ENCODE measurements around the gene SUPT5H. TPM values are rescaled to one million over a fixed set of nuclear protein-coding genes. Genes with fewer than 3 reads are reported as not detected.

Gene SUPT5H
- total and polyA plus RNA-seq, 2 of the 13 experiments (the other 11 are each of a cell fraction or from before 2014, with no cell fraction given) = 48.2 to 51.7 TPM

DNA sequence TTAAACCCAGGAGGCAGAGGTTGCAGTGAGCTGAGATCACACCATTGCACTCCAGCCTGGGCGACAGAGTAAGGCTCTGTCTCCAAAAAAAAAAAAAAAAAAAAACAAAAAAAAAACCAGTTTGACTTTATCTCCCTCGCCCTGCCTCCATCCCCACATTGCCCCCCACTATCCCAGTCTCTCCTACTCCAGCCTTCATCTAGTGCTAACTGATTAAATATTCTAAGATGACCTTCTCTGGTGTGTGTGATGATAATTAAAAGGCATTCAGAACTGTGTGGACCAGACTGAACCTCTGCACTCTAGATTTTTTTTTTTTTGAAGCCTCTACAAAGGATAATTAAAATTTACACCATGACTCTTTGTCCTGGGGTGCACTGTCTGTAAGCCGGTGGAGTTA, 47.4 kb downstream of the SUPT5H start:
- H3K27me3 ChIP-seq (ENCODE audit: control insufficient read depth in 1 of 2, insufficient read depth in 2 of 2, low read length in 2 of 2) = peaks cover 0 to 4% of the 10 kb centered on the region in 2 experiments; a peak in 2 of 5 replicates
- WGBS (ENCODE audit: low lambda C conversion rate) = 96% methylated on average over 3 of the region's 3 CpGs
- no peaks in the 10 kb centered on the region for H3K79me2 ChIP-seq (ENCODE audit: insufficient read depth, low read length)
- intact Hi-C loops (cut with micrococcal nuclease; ENCODE audit: unreplicated experiment) = no loop called here
- H3K4me1 ChIP-seq (ENCODE audit: insufficient read depth, low read length) = peaks cover 6% of the 10 kb centered on the region; the same call in 1 of the 2 replicates
- ChIA-PET POLR2A (no interaction called here), CTCF (ENCODE audit: low intra/inter-chr PET ratio, low total read pairs) (no interaction called here)
- no peaks in the 10 kb centered on the region for H4K20me1 ChIP-seq (ENCODE audit: insufficient read depth, low read length)
- in situ Hi-C loops (cut with HindIII; ENCODE audit: extremely low pct_ligation_motif_present, low pct_unique_long_range_greater_than_20kb) = no loop called here
- DNase-seq (ENCODE audit: low spot score) (no peak), FAIRE-seq (no peak), ATAC-seq (no peak)
- no peak overlapping the region for H3K9ac ChIP-seq (ENCODE audit: insufficient read depth, low read depth, low read length)
- no peaks in the 10 kb centered on the region for H3K9me3 ChIP-seq (ENCODE audit: low read length)
- BruUV-seq (replicated peaks) = no TSS peak
- no peak overlapping the region for H2AFZ ChIP-seq (ENCODE audit: low read length)
- no peak overlapping the region for H3K4me3 ChIP-seq (replicated peaks in 1 of 3; ENCODE audit: insufficient read depth in 1 of 3, low read depth in 2 of 3, low read length in 3 of 3)
- H3K36me3 ChIP-seq (replicated peaks in 1 of 2; ENCODE audit: control insufficient read depth in 1 of 2, insufficient read depth in 2 of 2, low read length in 2 of 2) = peaks cover 9 to 23% of the 10 kb centered on the region in 2 experiments
- no peak overlapping the region for H3K4me2 ChIP-seq (ENCODE audit: low read depth, low read length)
- TF ChIP-seq NRL (CRISPR knock-in tag; IDR thresholded peaks at IDR 0.05; ENCODE audit: borderline replicate concordance) (no peak), ZFP91 (CRISPR knock-in tag; IDR thresholded peaks at IDR 0.05; ENCODE audit: borderline replicate concordance) (no peak), ZNF777 (CRISPR knock-in tag; IDR thresholded peaks at IDR 0.05) (no peak), ZNF205 (CRISPR knock-in tag; IDR thresholded peaks at IDR 0.05) (no peak), MAX (IDR thresholded peaks at IDR 0.05) (no peak), IRF2 (CRISPR knock-in tag; IDR thresholded peaks at IDR 0.05) (no peak), ZNF160 (CRISPR knock-in tag; IDR thresholded peaks at IDR 0.05) (no peak), TBX2 (CRISPR knock-in tag; IDR thresholded peaks at IDR 0.05; ENCODE audit: borderline replicate concordance) (no peak), LCORL (IDR thresholded peaks at IDR 0.05) (no peak), LCORL (CRISPR knock-in tag; IDR thresholded peaks at IDR 0.05) (no peak), ZNF33A (CRISPR knock-in tag; IDR thresholded peaks at IDR 0.05; ENCODE audit: borderline replicate concordance) (no peak), KAT7 (CRISPR knock-in tag; IDR thresholded peaks at IDR 0.05; ENCODE audit: borderline replicate concordance) (no peak), NR0B2 (CRISPR knock-in tag; IDR thresholded peaks at IDR 0.05) (no peak), HMG20B (CRISPR knock-in tag; conservative IDR thresholded peaks at IDR 0.05) (no peak), HOXA3 (CRISPR knock-in tag; IDR thresholded peaks at IDR 0.05) (no peak), HES4 (CRISPR knock-in tag; IDR thresholded peaks at IDR 0.05; ENCODE audit: borderline replicate concordance) (no peak)
- TF ChIP-seq, protein P1, sequence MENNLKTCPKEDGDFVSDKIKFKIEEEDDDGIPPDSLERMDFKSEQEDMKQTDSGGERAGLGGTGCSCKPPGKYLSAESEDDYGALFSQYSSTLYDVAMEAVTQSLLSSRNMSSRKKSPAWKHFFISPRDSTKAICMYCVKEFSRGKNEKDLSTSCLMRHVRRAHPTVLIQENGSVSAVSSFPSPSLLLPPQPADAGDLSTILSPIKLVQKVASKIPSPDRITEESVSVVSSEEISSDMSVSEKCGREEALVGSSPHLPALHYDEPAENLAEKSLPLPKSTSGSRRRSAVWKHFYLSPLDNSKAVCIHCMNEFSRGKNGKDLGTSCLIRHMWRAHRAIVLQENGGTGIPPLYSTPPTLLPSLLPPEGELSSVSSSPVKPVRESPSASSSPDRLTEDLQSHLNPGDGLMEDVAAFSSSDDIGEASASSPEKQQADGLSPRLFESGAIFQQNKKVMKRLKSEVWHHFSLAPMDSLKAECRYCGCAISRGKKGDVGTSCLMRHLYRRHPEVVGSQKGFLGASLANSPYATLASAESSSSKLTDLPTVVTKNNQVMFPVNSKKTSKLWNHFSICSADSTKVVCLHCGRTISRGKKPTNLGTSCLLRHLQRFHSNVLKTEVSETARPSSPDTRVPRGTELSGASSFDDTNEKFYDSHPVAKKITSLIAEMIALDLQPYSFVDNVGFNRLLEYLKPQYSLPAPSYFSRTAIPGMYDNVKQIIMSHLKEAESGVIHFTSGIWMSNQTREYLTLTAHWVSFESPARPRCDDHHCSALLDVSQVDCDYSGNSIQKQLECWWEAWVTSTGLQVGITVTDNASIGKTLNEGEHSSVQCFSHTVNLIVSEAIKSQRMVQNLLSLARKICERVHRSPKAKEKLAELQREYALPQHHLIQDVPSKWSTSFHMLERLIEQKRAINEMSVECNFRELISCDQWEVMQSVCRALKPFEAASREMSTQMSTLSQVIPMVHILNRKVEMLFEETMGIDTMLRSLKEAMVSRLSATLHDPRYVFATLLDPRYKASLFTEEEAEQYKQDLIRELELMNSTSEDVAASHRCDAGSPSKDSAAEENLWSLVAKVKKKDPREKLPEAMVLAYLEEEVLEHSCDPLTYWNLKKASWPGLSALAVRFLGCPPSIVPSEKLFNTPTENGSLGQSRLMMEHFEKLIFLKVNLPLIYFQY (CRISPR knock-in tag; IDR thresholded peaks at IDR 0.05; ENCODE audit: borderline replicate concordance) = no peak
- TF ChIP-seq, protein P2, sequence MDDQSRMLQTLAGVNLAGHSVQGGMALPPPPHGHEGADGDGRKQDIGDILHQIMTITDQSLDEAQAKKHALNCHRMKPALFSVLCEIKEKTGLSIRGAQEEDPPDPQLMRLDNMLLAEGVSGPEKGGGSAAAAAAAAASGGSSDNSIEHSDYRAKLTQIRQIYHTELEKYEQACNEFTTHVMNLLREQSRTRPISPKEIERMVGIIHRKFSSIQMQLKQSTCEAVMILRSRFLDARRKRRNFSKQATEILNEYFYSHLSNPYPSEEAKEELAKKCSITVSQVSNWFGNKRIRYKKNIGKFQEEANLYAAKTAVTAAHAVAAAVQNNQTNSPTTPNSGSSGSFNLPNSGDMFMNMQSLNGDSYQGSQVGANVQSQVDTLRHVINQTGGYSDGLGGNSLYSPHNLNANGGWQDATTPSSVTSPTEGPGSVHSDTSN (CRISPR knock-in tag; IDR thresholded peaks at IDR 0.05; ENCODE audit: borderline replicate concordance) = no peak
- no peak overlapping the region for H3K27ac ChIP-seq (ENCODE audit: extremely low read length, insufficient read depth, low read length)
